Fibroblast of the conjunctiva (primary cell): ENCODE data around the gene CCDC83.
"Not testable (repeated sequence)": the region's sequence is repeated elsewhere in the genome, so short reads cannot be mapped to it uniquely, and the experiment has no call there.

Source experiments
- DNase-seq: peaks from one replicate; pipeline ENCODE4 v3.0.0-alpha.2; 2010; ENCODE audit warnings: low read depth

CCDC83 gene

DNA sequence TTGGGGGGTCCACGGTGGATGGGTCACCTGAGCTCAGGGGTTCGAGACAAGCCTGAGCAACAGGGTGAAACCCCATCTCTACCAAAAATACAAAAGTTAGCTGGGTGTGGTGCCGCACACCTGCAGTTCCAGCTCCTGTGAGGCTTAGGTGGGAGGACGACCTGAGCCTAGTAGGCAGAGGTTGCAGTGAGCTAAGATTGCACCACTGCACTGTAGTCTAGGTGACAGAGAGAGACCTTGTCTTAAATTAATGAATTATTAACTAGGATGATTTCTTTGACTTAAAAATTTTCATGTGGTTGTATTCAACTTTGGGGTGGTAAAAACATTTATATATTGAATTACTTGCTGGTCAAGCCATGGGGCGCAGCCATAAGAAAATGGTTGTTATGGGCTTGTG is 33.9 kb downstream of the CCDC83 start:
- no peak for DNase-seq

- DNase-seq, result no peak
Observed at GRCh38 chr11:85889676-85890579, 34.7 kb downstream of the CCDC83 start.

GRCh38 chr11:85893395-85893794 is 38.2 kb downstream of the CCDC83 start:
- no peak for DNase-seq

DNA sequence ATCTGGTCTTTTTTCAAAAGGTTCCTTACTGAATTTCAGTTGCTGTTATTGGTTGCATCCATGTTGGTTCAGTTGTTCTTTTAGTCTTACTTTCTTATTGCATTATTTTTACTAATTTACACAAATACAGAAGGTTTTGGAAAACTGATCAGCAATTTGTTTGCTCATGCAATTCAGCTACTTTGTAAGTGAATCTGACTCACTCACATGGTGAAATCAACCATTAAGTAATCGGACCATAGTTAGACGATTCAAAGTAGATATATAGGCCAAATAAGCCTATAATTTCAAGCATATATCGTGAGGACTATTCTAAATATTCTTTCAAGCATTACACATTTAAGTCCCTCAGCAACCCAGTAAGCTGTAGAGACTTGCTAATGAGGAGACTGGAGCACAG is 41.7 kb downstream of the CCDC83 start:
- DNase-seq, result no peak

DNA sequence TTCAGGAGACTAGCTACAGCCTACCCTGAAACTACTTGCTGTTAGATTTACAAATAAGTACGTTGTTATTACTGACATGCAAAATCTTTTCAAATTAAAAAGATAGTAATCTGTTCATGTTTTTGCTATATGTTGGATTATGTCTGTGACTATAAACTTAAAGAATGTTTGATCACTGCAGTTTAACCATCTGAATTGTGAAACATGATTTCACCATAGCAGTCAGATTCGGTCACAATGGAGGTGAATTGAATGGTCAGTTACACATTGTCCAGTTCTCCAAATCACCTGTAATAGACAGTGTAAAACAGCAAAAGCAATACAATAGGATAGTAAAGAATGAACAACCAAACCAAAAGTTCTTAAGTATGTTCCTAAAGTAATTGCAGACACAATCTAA is 43.3 kb downstream of the CCDC83 start:
- no peak for DNase-seq

DNA sequence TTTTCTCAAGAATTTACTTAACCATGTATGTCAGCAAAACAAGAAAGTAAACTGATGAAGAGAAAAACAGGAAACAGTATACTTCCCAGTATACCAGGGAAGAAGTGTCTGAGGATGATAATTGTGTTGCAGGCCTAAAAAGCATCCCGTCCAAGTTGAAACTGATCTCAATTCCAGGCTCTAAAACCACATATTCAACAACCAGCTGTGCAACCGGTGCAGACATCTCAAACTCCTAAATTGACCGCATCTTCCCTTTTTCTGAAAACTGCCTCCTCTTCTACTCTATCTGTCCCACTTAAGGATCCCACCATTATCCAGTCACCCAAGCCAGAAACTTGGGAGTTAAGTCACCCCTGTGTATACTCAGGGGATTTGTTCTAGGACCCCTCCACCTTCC is 47.2 kb downstream of the CCDC83 start:
- DNase-seq, result no peak

DNA sequence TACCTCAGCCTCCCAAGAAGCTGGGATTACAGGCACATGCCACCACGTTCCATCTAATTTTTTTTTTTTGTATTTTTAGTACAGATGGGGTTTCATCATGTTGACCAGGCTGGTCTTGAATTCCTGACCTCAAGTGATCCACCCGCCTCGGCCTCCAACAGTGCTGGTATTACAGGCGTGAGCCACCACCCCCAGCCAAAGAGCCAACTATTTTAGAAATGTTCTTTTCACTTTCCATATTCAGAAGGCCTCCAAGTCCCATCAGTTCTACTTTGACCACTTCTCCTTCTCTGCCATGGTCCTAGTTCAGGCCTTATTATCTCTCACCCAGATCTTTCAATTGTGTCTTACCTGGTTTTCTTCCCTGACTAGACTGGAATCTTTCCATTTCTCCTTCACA is 48.2 kb downstream of the CCDC83 start:
- DNase-seq, result no peak

- no peak for DNase-seq
Observed at GRCh38 chr11:85903811-85904210, 48.6 kb downstream of the CCDC83 start.

DNA sequence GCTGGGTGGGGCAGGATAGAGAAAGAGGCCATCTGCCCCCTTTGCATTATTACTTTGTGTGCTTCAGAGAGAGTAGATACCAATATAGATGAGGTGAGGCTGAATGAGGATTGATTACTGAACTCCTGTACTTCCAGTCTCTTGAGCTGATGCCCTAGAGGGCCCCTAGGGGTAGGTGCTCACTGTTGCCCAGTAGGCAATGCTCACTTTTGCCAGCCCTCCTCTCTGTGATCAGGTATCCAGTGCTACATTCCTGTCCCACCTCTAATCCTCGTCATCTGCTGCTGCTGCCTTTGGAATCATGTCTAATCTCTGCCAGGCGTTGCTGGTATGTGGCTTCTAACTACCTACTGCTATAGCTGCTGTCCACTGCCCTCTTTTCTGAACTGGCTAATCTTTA is 57.2 kb downstream of the CCDC83 start:
- no peak for DNase-seq

- DNase-seq, result no peak
Observed at GRCh38 chr11:85913513-85913912, 58.3 kb downstream of the CCDC83 start.

GRCh38 chr11:85914425-85914824 is 59.2 kb downstream of the CCDC83 start:
- DNase-seq, result no peak

- no peak for DNase-seq
Observed at GRCh38 chr11:85918910-85919794, 64.0 kb downstream of the CCDC83 start.

DNA sequence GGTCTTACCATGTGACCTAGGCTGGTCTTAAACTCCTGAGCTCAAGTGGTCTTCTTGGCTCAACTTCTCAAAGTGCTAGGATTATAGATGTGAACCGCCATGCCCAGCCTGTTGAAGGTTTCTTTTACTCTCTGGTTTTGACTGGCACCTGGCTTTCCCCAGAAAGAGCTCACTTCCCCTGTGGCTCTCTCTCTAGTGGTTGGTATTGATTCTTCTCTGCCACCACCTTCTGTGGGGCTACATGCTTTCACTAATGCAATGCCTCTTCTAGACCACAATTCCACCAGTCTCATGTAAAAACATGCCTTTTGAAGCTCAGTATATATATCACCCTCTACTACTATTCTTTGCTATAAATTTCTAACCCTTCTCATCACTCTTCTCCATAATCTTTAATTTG is 67.2 kb downstream of the CCDC83 start:
- no peak for DNase-seq

- no peak for DNase-seq
Observed at GRCh38 chr11:85923455-85923854, 68.3 kb downstream of the CCDC83 start.

GRCh38 chr11:85926653-85927214 is 71.6 kb downstream of the CCDC83 start:
- not testable (repeated sequence) for DNase-seq

DNA sequence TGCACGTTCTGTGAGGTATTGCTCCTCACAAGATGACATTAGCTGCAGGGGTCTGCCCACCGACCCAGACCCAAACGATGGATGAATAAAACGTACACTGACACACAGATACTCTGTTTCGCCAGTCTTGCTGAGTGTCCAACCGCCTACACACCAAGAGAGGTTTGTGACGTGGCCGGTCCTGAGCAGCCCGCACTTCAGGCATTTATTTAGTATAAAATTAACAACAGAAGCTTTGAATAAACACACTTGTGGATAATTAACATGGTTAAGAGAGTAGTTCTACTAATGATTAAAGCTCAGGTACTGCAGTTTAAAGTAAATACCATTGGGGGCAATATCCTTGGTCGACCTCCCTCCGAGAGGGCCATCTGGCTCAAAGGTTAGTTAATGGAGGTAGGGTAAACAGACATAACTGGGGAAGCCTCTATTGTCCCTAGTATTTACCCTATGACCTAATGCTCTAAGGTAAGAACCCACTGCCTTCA is 75.7 kb downstream of the CCDC83 start:
- DNase-seq, result no peak

DNA sequence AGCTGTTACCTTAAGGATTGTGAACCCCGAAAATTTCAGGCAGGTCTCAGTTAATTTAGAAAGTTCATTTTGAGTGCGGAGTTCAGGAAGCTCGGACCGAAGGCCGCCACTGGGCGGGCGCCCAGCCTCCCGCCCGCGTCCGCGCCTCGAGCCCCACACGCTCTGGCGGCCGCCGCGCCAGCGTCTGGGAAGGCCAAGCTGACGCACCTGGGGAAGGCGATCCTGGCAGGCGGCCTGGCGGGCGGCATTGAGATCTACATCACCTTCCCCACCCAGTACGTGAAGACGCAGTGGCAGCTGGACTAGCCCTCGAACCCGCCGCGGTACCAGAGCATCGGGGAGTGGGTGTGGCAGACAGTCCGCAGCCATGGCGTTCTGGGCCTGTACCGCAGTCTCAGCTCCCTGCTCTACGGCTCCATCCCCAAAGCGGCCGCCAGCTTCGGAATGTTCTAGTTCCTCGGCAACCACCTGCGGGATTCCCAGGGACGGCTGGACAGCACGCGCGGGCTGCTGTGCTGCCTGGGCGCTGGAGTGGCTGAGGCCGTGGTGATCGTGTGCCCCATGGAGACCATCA is 79.5 kb downstream of the CCDC83 start:
- DNase-seq, result no peak

- DNase-seq, result no peak
Observed at GRCh38 chr11:85935751-85936150, 80.6 kb downstream of the CCDC83 start.

DNA sequence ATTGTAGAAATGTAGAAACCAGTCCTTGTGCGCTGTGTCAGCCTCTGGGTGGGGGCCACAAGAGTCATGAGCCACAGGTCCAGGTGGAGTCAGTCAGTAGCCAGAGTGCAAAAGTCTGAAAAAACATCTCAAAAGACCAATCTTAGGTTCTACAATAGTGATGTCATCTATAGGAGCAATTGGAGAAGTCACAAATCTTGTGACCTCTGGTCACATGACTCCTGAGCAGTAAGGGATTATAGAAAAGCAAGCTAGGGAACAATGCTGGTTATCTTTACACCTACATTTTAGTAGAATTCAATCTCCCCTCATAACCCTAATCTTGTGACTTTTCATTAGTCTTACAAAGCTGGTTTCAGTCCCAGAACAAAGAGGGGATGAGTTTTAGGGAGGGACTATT is 82.7 kb downstream of the CCDC83 start:
- no peak for DNase-seq

GRCh38 chr11:85939099-85940015 is 84.2 kb downstream of the CCDC83 start:
- no peak for DNase-seq

GRCh38 chr11:85941380-85941973 is 86.3 kb downstream of the CCDC83 start:
- peak; percentile 62 for DNase-seq
